HG03175 (cell line): ENCODE measurements around the gene NELFA.
A peak's percentile ranks its signal among the peaks of the same experiment; 100 is the strongest.
"Not testable (repeated sequence)": the region's sequence is repeated elsewhere in the genome, so short reads cannot be mapped to it uniquely, and the experiment has no call there.

Experiments
- ATAC-seq: cut with Tn5 transposase; IDR thresholded peaks from one replicate; pipeline ENCODE4 v1.9.1; 2021; ENCODE audit warnings: mild to moderate bottlenecking, moderate library complexity; ENCODE audit not compliant: unreplicated experiment

NELFA gene

GRCh38 chr4:2040391-2041238, 31.8 kb upstream of the NELFA start:
- no peak for ATAC-seq

GRCh38 chr4:2036866-2037265, 28.1 kb upstream of the NELFA start:
- no peak for ATAC-seq

- no peak for ATAC-seq
These were observed 27.6 kb upstream of the NELFA start for GRCh38 chr4:2036327-2036726.

GRCh38 chr4:2031161-2031560, 22.4 kb upstream of the NELFA start:
- not testable (repeated sequence) for ATAC-seq

GRCh38 chr4:2027120-2027519, 18.3 kb upstream of the NELFA start:
- not testable (repeated sequence) for ATAC-seq

GRCh38 chr4:2025817-2026216, 17.0 kb upstream of the NELFA start:
- ATAC-seq: no peak

GRCh38 chr4:2024683-2025082, 15.9 kb upstream of the NELFA start:
- ATAC-seq: no peak

GRCh38 chr4:2021358-2022018, 12.7 kb upstream of the NELFA start:
- not testable (repeated sequence) for ATAC-seq

- no peak for ATAC-seq
These were observed 6.2 kb upstream of the NELFA start for GRCh38 chr4:2015008-2015407.

GRCh38 chr4:2011583-2011982, 2.8 kb upstream of the NELFA start:
- ATAC-seq: no peak

GRCh38 chr4:2009651-2010233, 968 bp upstream of the NELFA start:
- peak; percentile 18 for ATAC-seq

- ATAC-seq: no peak
These were observed 178 bp downstream of the NELFA start for GRCh38 chr4:2008671-2008920.

- ATAC-seq: no peak
These were observed 737 bp downstream of the NELFA start for GRCh38 chr4:2007804-2008670.

- no peak for ATAC-seq
These were observed 1.7 kb downstream of the NELFA start for GRCh38 chr4:2006956-2007653.

GRCh38 chr4:2006367-2006766, 2.4 kb downstream of the NELFA start:
- ATAC-seq: no peak

- not testable (repeated sequence) for ATAC-seq
These were observed 5.4 kb downstream of the NELFA start for GRCh38 chr4:2003361-2003760.

- ATAC-seq: not testable (repeated sequence)
These were observed 9.5 kb downstream of the NELFA start for GRCh38 chr4:1999308-1999707.

- no peak for ATAC-seq
These were observed 10.5 kb downstream of the NELFA start for GRCh38 chr4:1998296-1998695.

- ATAC-seq: no peak
These were observed 11.1 kb downstream of the NELFA start for GRCh38 chr4:1997712-1998111.

- ATAC-seq: no peak
These were observed 11.7 kb downstream of the NELFA start for GRCh38 chr4:1996866-1997611.
